ENCODE data around the gene CDH13. TPM values are rescaled to one million over a fixed set of nuclear protein-coding genes. Genes with fewer than 3 reads are reported as not detected.

The CDH13 gene
- total and polyA plus RNA-seq, 2 donors (not counting 3 experiments of a cell fraction or from before 2014, with no cell fraction given) = 96.6 to 124 TPM

DNA sequence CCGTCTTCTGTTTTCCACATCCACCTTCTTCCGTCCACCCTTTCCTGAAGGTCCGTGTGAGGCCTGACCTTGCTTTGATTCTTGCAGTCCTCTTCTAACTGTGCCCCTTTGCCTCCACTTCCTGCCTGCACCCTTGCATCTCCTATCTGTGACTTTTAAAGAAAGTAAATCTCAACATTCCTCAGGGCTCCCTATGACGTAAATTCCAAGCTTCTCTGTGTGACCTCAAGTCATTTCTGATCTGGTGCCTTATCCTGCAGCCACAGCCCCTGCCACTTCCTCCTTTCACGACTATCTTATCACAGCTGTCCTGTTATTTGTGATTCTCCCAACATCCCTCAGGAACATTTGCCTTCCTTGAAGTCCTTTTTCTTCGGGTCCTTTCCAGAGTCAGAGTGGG lies 520.5 kb downstream of the CDH13 start:
- Histone ChIP-seq H3K4me3 (replicated peaks in 1 of 3; ENCODE audit: insufficient read depth in 1 of 3, low read depth in 1 of 3, low read length in 3 of 3) (no peak overlapping the region), H3K4me2 (ENCODE audit: insufficient read depth, low read length) (no peak overlapping the region), H3K36me3 (ENCODE audit: control insufficient read depth in 2 of 2, extremely low read depth in 1 of 2, insufficient read depth in 2 of 2, low read length in 2 of 2) (no peaks in the 10 kb centered on the region), H3K27ac (ENCODE audit: insufficient read depth, low read depth, low read length) (no peak overlapping the region), H2AFZ (ENCODE audit: low read depth, low read length) (no peak overlapping the region), H3K4me1 (ENCODE audit: control insufficient read depth, extremely low read depth, insufficient read depth, low read length) (no peaks in the 10 kb centered on the region), H3K79me2 (ENCODE audit: control insufficient read depth, insufficient read depth, low read length) (no peaks in the 10 kb centered on the region), H3K9me3 (replicated peaks; ENCODE audit: control insufficient read depth, insufficient read depth, low read length) (no peaks in the 10 kb centered on the region), H4K20me1 (replicated peaks; ENCODE audit: control insufficient read depth, extremely low read depth, insufficient read depth, low read length) (no peaks in the 10 kb centered on the region), H3K27me3 (ENCODE audit: control insufficient read depth in 2 of 2, insufficient read depth in 2 of 2, low read length in 2 of 2) (no peaks in the 10 kb centered on the region), H3K9ac (replicated peaks; ENCODE audit: extremely low read depth, insufficient read depth, low read length) (no peak overlapping the region), H3K9me1 (replicated peaks; ENCODE audit: control insufficient read depth, extremely low read depth, insufficient read depth, low read length) (no peaks in the 10 kb centered on the region)
- POLR2A ChIA-PET = no interaction called here
- DNase-seq (ENCODE audit: low read depth, low spot score) = peak; percentile 9
- BruUV-seq (replicated peaks) = no TSS peak
- FAIRE-seq = no peak
- dilution Hi-C loops (cut with MboI; ENCODE audit: extremely low pct_ligation_motif_present, low sequenced_read_pairs) (no loop called here), intact Hi-C loops (cut with micrococcal nuclease) (no loop called here)
- CTCF ChIA-PET = interaction anchor here (1.5 kb wide), 1 partner anchor 34 kb away, joined by 4 read pairs; no protein-coding TSS in a partner anchor
- no peak for TF ChIP-seq MYC (IDR thresholded peaks at IDR 0.05; ENCODE audit: low read depth, low read length)
- TF ChIP-seq FOS (IDR thresholded peaks at IDR 0.05; ENCODE audit: borderline replicate concordance, insufficient read depth, low read length) = no peak
- TF ChIP-seq, protein P1, sequence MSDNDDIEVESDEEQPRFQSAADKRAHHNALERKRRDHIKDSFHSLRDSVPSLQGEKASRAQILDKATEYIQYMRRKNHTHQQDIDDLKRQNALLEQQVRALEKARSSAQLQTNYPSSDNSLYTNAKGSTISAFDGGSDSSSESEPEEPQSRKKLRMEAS (IDR thresholded peaks at IDR 0.05; ENCODE audit: insufficient read depth, insufficient read length) = no peak
- TF ChIP-seq POLR2A (IDR thresholded peaks at IDR 0.05; ENCODE audit: low read depth, low read length) = no peak
- no peak for TF ChIP-seq POLR2AphosphoS5 (IDR thresholded peaks at IDR 0.05; ENCODE audit: insufficient read depth, low read depth, low read length)
- TF ChIP-seq JUN (IDR thresholded peaks at IDR 0.05; ENCODE audit: borderline replicate concordance, insufficient read depth, insufficient read length, low read depth) = no peak
- no peak for TF ChIP-seq EZH2 (IDR thresholded peaks at IDR 0.05; ENCODE audit: borderline replicate concordance, low read depth, low read length, severe bottlenecking)
- TF ChIP-seq GATA2 (IDR thresholded peaks at IDR 0.05; ENCODE audit: insufficient read depth, insufficient read length, low read depth, low read length) = no peak
- TF ChIP-seq, protein P2, sequence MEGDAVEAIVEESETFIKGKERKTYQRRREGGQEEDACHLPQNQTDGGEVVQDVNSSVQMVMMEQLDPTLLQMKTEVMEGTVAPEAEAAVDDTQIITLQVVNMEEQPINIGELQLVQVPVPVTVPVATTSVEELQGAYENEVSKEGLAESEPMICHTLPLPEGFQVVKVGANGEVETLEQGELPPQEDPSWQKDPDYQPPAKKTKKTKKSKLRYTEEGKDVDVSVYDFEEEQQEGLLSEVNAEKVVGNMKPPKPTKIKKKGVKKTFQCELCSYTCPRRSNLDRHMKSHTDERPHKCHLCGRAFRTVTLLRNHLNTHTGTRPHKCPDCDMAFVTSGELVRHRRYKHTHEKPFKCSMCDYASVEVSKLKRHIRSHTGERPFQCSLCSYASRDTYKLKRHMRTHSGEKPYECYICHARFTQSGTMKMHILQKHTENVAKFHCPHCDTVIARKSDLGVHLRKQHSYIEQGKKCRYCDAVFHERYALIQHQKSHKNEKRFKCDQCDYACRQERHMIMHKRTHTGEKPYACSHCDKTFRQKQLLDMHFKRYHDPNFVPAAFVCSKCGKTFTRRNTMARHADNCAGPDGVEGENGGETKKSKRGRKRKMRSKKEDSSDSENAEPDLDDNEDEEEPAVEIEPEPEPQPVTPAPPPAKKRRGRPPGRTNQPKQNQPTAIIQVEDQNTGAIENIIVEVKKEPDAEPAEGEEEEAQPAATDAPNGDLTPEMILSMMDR (IDR thresholded peaks at IDR 0.05; ENCODE audit: extremely low read depth in 1 of 2, insufficient read depth in 1 of 2, low read depth in 1 of 2, low read length in 2 of 2) = no peak

All from endothelial cell of umbilical vein (primary cell).